Activated naive CD4-positive, alpha-beta T cell treated with Interleukin-2 at 50 U/mL for 16 hours (primary cell): Measurements from ENCODE around the gene H19.

Experiments used
- DNase-seq: peaks from one replicate; pipeline ENCODE4 v3.0.0-alpha.2; 2020

The H19 gene

GRCh38 chr11:1997755-1998154 is at the start of gene H19:
Gene H19, minus strand, starts transcription at chr11:1997842.
- no peak for DNase-seq

DNA sequence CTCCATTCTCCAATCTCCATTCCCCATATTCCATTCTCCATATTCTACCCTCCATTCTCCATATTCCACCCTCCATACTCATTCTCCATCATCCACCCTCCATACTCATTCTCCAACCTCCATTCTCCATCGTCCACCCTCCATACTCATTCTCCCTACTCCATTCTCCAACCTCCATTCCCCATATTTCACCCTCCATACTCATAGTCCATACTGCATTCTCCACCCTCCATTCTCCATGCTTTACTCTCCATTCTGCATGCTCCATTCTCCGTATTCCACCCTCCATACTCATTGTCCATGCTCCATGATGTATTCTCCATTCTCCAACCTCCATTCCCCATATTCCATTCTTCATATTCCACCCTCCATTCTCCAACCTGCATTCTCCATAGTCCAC is 44.3 kb upstream of the H19 start:
- DNase-seq, result no peak

DNA sequence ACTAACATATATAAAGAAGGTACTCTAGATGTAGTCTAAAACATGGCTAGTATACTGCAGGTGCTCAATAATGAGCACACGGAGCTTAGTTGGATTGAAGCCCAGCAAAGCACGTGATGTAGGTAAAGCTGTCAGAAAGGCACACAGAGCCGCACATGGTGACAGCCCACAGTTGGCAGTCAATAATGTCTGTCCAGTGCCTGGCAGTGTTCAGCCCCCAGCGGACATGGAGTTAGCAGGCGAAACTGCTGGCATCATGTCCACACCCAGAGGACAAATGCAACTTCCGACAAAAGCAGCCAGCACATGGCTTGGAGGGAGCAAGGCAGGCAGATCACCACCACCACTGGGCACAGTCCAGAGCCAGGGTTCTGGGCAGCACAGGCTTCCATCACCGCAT is 43.5 kb upstream of the H19 start:
- DNase-seq, result no peak

GRCh38 chr11:2039198-2039759 is 41.6 kb upstream of the H19 start:
- DNase-seq, result no peak

- DNase-seq, result no peak
These were observed 39.3 kb upstream of the H19 start for GRCh38 chr11:2036863-2037486.

GRCh38 chr11:2035382-2035781 is 37.7 kb upstream of the H19 start:
- DNase-seq, result no peak

DNA sequence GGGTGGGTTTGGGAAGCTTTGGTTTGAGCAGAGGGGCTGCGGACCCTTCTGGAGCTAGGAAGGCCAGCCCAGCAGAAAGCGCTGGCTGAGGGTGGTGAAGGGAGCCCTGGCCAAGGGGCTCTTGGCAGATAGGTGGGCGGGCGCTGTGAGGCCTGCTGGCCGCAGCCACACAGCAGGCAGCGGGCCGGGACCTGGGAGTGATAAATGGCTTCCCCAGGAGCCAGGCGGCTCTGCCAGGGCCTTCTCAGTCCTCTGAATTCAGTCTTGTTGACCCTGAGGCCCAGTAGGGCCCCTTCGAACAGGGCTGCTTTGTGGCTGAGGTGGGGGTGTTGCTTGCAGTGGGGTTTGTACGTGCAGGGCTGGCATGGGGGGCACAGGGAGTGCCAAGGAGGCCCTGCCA is 33.4 kb upstream of the H19 start:
- DNase-seq, result no peak

- no peak for DNase-seq
These were observed 30.1 kb upstream of the H19 start for GRCh38 chr11:2027708-2028107.

GRCh38 chr11:2015025-2015424 is 17.4 kb upstream of the H19 start:
- no peak for DNase-seq

- no peak for DNase-seq
These were observed 14.8 kb upstream of the H19 start for GRCh38 chr11:2012440-2012839.

DNA sequence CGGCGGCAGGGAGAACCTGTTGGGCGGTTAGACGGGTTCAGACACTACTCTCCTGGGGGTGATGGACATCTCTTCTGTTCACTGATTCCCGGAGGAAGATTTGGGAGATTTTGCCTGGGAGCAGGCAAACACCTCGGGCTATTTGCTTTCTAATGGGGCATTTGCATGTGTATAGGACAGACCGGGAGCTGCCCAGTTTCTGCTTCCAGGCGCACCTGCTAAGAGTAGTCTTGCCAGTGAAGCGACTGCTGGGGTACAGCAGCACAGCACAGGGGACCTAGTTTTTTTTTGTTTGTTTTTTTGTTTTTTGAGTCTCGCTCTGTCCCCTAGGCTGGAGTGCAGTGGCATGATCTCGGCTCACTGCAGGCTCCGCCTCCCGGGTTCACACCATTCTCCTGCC is 6.8 kb upstream of the H19 start:
- no peak for DNase-seq

DNA sequence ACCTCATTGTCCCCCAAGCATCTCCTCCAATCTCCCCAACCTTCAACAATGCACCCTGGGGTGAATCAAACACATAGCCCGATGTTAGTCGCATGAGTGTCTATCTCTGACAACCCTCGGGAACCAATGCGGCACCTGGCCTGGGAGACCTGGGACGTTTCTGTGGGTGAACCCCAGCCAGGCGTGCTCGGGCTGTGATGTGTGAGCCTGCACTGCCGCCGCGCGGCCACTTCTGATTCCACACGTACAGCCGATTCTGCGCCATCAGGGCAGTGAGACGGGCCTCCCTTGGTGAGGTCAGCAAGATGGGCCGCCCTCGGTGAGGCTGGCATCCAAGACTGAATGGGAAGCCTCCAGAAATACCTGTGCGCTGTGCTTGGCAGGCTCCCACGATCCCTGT is 5.2 kb upstream of the H19 start:
- DNase-seq, result no peak

DNA sequence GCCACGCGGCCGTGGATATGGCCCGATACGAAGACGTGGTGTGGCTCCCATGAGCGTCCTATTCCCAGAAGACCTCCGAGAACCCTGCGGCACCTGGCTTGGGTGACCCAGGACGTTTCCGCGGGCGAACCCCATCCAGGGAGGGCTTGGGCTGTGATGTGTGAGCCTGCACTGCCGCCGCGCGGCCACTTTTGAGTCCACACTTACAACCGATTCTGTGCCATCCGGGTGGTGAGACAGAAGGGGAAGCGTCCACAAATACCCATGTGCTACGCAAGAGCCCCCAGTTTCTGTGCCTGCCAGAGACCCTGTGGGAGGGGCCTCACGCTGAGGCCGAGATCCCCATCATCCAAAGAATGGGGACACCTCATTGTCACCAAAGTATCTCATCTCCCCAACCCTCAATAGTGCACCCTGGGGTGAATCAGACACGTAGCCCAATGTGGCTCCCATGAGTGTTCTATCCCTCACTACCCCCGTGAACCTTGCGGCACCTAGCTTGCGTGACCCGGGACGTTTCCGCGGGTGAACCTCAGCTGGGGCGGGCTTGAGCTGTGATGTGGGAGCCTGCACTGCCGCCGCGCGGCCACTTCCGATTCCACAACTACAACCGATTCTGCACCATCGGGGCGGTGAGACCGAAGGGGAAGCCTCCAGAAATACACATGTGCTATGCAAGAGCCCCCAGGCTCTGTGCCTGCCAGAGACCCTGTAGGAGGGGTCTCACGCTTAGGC is 4.6 kb upstream of the H19 start:
- no peak for DNase-seq

DNA sequence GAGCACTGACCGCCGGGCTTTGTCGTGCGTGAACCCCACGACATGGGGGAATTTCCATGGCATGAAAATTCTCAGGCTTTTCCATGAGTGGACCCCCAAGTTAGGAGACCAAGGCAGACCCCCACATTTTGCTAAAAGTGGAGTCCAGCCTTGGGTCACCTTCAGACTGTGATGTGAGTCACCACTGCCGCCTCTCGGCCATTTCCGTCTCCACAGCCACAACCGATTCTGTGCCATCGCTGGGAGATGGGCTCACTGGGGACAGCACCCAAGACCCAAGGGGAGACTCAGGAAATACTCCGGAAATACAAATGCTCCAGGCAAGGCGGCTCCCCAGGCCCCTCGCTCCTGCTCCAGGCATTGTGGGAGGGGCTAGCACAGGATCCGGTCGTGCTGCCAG is 1.2 kb upstream of the H19 start:
- DNase-seq, result no peak

DNA sequence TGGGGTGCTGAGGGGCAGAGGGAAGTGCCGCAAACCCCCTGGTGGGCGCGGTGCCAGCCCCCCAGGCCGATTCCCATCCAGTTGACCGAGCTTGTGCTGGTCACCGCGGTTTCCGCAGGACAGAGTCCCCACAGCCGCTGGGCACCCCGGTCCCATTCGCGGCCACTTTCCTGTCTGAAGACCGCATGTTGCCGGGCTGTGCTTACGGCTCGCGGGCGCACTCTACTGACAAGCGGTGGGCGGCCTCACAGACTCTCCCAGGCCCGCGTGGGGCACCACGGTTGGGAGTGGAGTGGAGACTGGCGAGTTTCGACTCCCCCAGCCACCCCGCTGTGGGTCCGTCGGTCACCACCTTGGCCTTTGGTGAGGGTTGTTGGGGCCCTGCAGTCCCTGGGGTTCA is 648 bp upstream of the H19 start:
- no peak for DNase-seq

GRCh38 chr11:1994121-1994520 is 3.5 kb downstream of the H19 start:
- DNase-seq, result no peak

DNA sequence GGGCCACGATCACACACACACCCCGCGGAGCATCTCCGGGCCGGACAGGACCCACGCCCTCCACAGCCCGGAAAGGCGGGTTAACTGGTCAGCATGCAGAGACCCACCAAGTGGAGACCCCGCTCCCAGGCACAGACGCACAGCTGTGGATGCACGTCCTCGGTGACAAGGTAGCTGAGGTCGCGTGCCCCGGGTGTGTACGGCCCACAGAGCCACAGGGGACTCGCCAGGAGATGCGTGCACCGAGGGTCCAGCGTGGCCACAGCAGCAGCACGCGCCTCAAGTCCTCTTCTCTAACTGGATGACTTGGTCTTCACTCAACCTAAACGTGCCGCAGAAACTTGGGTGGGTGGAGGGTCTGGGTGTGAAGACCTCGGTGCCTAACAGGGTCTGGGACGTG is 5.5 kb downstream of the H19 start:
- DNase-seq, result no peak

DNA sequence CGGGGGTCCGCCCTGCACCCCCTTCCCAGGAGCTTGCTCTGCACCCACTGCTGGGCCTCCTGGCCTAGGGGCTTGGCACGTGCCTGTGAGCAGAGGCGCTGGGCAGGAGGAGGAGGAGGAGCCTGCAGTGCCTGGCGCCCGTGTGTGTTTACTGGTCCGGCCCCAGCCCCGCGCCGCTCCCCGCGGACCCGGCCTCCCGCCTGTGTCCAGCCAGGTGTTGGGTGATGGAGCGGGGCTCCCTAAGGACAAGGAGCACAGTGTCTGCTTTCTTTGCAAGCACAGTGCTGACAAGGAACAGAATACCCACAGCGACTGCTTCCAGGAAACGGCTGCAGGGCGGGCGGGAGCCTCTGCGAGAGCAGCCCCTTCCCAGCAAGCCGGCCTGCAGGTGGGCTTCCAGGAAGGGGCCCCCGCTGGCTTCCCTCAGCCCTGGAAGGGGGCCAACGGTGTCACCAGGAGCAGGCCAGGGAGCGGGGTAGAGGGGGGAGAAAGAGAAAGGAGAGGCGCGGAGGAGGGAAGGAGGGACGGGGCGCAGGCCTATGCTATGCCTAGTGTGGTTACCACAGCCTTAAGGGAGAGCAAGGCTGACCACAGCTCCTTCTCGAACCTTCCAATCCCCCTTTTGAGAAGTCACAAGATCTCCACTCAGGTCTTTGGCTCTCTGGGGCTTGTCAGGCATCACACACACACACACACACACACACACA is 6.6 kb downstream of the H19 start:
- DNase-seq, result no peak

DNA sequence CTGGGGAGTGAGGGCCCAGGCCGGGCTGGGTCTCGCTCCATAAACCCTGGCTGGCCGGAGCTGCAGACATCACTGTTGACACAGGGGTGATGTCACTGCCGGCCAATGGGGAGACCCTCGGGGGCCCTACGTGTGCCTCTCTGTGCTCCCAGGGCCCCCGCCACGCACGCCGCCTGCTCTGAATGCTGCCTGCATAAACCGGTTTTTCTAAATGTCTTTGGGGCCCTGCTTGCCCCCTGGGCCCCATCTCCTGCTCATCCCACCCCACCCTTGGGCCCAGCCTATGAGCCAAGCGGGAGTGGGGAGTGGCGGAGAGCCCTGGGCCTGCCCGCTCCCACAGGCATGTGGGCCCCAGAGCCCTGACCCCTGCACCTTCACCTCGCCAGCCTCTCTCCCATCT is 7.7 kb downstream of the H19 start:
- no peak for DNase-seq

DNA sequence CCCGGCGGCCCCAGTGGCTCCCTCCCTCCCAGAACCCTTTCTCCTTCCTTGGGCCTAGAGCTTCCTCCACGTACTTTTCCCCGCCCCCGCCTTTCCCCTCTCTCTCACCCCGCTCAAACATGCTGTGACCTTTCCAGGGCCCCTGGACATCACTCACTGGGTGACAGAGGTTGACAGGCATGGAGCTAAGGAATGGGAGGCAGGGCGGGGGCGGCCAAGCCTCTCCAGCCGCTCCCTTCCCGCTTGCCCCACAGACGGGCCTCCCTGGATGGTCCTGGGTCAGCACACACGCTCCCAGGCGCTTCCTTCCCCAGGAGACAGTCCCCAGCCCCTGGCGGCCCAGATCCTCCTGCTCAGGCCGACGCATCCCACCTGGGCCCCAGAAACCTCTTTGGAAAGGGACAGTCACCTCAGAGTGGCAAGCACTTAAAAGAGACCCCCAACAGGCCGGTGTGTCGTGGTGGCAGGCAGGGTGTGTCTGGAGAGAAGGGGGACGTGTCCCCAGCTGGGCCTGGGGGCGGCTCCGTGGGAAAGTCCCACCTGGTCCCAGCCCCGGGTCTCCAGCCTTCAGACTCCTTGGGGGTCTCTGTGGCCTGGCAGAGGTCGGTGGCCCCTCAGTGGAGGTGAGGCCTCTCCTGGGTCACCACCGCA is 8.8 kb downstream of the H19 start:
- DNase-seq, result no peak

GRCh38 chr11:1988174-1988573 is 9.5 kb downstream of the H19 start:
- no peak for DNase-seq

- DNase-seq, result no peak
These were observed 10.6 kb downstream of the H19 start for GRCh38 chr11:1987024-1987423.

DNA sequence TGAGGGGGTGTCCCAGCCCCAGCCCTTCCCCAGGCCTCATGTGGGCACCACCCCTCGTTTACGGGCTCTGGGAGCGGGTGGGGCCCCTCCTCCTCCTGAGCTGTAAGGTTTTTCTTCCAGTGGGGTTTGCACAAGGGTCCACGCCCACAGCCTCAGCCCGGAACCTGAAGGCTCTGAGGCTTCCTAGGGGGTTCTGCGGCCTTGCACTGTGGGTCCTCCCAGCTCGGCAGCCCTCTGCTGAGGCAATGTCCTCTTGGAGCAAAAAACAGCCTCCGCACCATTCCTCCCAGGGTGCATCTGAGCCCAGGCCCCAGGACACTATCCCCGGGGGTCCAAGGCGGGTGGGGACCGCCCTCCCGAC is 14.1 kb downstream of the H19 start:
- no peak for DNase-seq
